Head of caudate nucleus (tissue), 42 donors: ENCODE data around the gene PTPN14.

Experiments
- DNase-seq, 42 donors: peaks; one replicate each; pipeline versions ENCODE4 v3.0.0 to v3.0.0-alpha.2; 2020 to 2021; ENCODE audit warnings: mixed read lengths in 7 of 42
- intact Hi-C: fragments of 100-400 bp; cut with DNase I; formaldehyde crosslinking; loops from one replicate; pipeline ENCODE4 v1.15.0; 2022

Gene PTPN14

GRCh38 chr1:214446772-214447556 lies 104.4 kb downstream of the PTPN14 start:
- intact Hi-C loops: no loop called here
- DNase-seq: peak in 18 of 42 donors; percentile 9 to 49 (median 20)

DNA sequence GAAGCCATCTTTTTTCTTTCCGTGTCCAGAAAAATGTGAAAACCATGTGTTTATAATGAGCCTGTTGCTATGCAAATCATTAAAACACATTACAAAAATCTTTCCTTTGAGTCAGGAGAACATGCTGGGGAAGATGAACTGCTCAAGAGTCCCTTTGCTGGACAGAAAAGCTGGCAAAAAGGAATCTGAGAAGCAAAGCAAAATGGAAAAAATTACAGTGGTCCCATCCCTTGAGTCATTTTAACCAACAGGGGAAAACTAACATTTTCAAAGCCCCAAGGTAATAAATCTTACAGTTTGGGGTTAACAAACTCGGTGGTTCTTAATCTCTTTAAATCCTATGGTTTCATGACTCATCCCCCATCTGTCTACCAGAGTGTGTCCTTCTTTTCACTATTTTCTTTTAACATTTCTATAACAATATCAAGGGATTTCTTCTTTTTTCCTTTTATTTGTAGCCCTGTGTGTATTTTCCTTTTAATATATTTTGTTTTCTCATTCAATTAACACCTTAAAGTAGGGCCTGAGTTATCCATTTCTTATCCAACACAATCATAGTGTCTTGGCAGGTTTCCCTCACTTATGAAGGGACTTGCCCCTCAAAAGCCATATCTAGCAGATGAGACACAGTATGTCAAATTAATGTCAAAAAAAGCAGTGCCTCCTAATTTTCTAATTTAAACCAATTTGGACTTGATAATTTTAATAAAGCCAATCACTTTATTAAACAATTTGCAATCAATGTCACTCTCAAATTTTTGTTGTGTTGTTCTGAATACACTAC lies 105.4 kb downstream of the PTPN14 start:
- intact Hi-C loops: no loop called here
- no peak for DNase-seq

- no peak for DNase-seq
- intact Hi-C loops: no loop called here
Observed at GRCh38 chr1:214445199-214445598, 106.2 kb downstream of the PTPN14 start.

GRCh38 chr1:214444182-214444939 lies 107.0 kb downstream of the PTPN14 start:
- DNase-seq: no peak
- intact Hi-C loops: no loop called here

DNA sequence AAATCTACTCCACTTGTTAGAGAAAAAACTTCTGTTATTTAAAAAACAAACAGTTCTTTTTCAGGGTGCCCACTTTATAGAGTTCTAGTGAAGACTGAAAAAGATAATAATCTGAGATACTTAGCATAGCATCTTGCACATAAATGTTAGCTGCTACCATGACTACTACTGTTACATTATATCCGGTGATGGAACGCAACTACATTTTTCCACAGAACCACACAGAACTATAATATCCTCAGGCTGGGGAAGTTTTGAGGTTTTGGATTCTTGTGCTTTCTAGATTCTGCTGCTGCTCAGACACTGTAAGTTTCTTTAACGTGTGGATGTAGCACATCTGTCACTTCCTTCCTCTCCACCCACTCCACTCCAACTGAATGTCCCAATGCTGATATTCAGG lies 110.3 kb downstream of the PTPN14 start:
- no peak for DNase-seq
- intact Hi-C loops: no loop called here

GRCh38 chr1:214440219-214440965 lies 111.0 kb downstream of the PTPN14 start:
- DNase-seq: no peak
- intact Hi-C loops: no loop called here

DNA sequence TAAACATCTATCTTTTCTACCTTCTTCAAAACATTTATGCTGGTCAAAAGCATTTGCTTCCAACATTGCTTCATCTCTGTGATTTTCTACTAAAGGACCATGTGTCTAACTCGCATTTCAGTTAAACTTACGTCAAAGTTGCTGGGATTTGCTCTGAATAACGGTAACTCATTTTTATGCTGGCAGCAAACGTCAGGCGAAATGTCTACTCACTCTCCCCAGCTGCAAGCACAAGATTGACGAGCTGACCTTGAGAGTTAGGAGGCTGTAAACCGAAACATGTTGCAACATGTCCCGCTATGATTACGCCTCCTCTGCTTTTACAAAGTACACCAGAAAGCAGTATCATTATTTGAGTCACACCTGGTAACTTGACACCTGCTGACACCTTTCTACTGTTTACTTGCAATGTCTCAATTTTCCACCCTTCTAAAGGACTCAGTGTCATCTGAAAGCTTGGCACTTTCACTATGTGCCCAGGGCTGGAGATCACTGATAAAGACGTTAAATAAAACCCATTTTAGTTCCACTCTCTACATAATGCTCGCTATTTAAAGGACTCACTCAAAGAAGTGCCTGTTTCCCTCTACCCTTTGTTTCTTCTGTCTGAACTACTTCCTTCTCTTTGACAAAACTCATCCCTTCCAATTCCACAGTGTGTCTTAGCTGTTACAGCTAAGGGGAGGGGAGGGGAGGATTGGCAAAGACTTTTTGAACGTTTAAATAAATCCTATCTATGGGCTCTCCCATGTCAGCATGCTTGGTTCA lies 111.9 kb downstream of the PTPN14 start:
- no peak for DNase-seq
- intact Hi-C loops: no loop called here

GRCh38 chr1:214438530-214438929 lies 112.9 kb downstream of the PTPN14 start:
- intact Hi-C loops: no loop called here
- DNase-seq: no peak

DNA sequence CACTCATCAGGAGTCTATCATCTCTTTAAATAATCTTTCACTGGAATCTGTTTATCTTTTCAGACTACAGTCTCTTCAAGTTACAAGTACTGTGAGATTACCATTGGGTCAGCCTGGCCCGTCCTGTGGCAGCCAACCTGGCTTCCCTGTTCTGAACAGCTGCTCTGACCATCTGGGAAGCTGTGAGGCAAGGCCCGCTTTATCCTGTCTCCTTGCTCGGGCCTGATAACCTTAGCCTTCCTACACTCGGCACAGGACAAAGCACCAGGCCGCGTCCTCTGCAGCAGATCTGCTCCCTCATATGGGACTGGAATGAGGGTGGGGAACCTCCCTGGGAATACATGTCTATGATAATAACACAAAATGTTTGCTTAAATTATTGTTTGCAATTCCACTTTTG lies 113.3 kb downstream of the PTPN14 start:
- intact Hi-C loops: no loop called here
- DNase-seq: no peak

DNA sequence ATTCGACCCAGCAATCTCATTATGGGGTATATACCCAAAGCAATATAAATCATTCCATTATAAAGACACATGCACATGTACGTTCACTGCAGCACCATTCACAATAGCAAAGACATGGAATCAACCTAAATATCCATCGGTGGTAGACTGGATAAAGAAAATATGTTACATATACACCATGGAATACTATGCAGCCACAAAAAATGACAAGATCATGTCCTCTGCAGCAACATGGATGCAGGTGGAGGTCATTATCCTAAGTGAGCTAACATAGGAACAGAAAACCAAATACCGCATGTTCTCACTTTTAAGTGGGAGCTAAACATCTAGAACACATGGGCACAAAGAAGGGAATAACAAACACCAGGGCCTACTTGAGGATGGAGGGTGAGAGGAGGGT lies 115.5 kb downstream of the PTPN14 start:
- no peak for DNase-seq
- intact Hi-C loops: no loop called here

- no peak for DNase-seq
- intact Hi-C loops: no loop called here
Observed at GRCh38 chr1:214432245-214432644, 119.2 kb downstream of the PTPN14 start.

DNA sequence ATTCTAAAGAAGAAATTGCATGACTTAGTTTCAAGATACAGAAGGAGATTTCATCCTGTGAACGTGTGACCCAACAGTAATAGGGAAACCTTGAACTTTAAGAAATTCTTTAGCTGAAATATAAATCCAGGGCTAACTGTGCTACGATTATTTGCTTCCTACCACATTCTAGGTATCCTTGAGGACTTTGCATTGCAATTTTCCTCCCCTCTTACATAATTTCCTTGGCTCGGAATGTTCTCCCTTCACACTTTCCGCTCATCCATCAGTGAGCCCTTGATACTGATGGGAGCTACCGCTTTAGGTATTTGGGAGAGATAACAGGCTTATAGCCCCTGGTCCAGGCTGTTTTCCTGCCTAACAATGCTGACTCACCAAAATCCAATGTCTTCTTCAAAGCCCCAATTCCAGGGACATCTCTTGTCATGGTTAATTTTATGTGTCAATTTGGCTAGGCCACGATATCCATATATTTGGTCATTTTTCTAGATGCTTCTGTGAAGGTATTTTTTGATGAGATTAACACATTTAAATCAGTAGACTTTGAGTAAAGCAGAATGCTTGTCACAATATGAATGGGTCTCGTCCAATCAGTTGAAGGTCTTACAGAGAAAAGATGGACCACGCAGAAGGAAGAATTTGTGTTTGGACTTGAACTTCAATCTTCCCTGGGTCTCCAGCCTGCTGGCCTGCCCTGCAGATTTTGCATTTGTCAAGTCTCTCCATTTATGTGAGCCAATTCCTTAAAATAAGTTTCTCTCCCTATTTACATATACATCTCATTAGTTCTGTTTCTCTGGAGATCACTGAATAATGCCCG lies 121.2 kb downstream of the PTPN14 start:
- DNase-seq: no peak
- intact Hi-C loops: no loop called here

DNA sequence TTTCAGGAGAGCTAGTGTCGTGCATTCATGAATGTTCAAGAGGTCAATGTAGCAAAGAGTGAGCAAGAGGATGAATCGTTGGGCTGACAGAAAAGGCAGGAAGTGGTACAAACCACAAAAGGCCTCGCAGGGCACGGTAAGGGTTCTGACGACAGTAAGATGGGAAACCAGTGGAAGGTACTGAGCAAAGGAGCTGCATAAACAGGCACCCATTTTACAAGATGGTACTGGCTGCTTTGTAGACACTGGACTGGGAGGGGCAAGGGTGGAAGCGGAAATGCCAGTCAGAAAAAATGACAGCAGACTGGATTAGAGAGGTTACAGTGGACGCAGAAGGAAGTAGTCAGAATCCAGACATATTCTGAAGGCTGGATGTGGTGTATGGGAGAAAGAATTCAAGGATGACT lies 123.5 kb downstream of the PTPN14 start:
- intact Hi-C loops: no loop called here
- DNase-seq: no peak

GRCh38 chr1:214426426-214426812 lies 125.0 kb downstream of the PTPN14 start:
- DNase-seq: no peak
- intact Hi-C loops: no loop called here

DNA sequence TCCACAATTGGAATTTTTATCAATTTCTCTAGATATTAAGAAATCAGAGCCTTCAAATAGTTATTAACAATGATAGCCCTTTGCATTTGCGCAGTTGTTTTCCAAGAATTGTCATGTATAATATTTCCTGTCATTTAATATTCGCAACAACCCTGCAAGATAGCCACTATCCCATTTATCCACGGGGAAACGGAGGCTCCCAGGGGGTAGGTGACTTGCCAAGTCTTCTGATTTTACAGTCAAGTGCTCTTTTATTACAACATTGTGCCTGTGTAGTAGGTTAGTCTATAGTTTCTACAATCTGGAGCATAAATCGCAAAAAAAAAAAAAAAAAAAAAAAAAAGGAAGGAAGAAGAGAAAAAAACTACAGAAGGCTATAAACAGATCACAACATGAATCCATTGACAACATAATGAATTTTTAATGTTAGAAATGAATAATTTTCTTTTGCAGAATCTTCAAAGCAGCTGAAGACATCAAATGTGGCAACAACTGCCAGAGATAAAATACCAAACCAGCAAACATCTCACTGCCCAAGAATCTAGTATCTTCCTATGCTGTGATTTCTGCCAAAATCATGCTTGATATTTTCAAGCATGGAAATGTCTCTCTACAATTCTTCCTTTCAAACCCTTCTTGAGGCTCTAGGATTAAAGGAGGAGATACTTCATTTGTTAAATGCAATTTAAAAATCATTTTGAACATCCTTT lies 125.5 kb downstream of the PTPN14 start:
- no peak for DNase-seq
- intact Hi-C loops: no loop called here

DNA sequence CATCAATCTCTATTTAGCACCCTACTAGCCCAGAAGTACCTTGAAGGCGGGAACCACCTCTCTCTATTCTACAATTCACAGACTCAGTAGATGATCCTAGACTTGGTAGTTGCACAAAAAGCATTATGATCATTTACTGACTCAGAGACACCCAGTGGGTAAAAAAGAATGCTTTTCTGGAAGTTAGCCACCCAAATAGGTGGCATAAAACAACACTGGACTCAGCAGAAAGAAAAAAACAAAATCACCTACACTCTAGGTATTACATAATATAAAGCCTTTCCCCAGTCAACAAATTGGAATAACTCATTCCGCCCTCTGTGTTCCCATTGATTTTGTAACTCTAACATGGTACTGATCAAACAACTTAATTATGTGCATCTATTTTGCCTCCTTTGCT lies 126.3 kb downstream of the PTPN14 start:
- DNase-seq: no peak

DNA sequence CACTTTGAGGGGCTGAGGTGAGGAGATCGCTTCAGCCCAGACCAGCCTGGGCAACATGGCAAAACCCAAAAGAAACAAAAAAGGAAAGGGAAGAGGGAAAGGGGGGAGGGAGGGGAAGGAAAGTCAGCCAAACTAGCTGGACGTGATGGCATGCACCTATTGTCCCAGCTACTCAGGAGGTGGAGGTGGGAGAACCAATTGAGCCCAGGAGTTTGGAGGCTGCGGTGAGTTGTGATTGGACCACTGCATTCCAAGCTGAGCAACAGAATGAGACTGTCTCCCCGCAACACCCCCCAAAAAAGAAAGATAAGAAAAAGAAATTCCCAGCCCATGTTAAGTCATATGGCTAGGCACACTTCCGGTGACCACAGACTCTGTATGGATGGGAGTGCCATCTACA lies 128.4 kb downstream of the PTPN14 start:
- intact Hi-C loops: no loop called here
- DNase-seq: no peak

More for the DNA sequence above, 126.3 kb downstream of the PTPN14 start:
- intact Hi-C loops: no loop called here
